MM.1S (cell line): ENCODE data around the gene ATP5F1C.
"Not testable (repeated sequence)": the region's sequence is repeated elsewhere in the genome, so short reads cannot be mapped to it uniquely, and the experiment has no call there.

Experiments used
- CTCF ChIP-seq: fragments of 300-600 bp; sonication (generic); IDR thresholded peaks from 2 replicates; pipeline ENCODE4 v1.5.1; 2016; ENCODE audit warnings: antibody characterized with exemption, low read length, mixed read lengths
- EZH2 ChIP-seq: fragments of 300-600 bp; sonication (generic); optimal IDR thresholded peaks from 2 replicates; pipeline ENCODE3; 2017; ENCODE audit warnings: low read depth, mild to moderate bottlenecking, antibody characterized with exemption, low read length, mixed read lengths
- EZH2phosphoT487 ChIP-seq: fragments of 300-600 bp; sonication (generic); IDR thresholded peaks from 2 replicates; pipeline ENCODE4 v1.6.1; 2018; ENCODE audit warnings: antibody characterized with exemption, low read length

DNA sequence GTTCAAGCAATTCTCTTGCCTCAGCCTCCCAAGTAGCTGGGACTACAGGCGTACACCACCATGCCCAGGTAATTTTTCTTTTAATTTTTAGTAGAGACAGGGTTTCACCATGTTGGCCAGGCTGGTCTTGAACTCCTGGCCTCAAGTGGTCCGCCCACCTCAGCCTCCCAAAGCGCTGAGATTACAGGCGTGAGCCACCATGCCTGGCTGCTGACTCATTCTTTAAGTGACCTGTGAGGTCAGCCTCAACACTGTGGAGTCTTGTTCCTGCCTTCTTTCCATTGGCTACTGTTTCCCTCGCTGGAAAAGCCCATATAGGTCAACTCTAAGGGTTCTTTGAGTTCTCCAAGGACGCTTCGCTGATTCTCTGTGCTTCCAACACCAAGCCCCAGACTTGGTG, 39.3 kb upstream of the ATP5F1C start:
- TF ChIP-seq CTCF, EZH2, EZH2phosphoT487: not testable (repeated sequence)
